ENCODE measurements around the gene FRMD3. TPM values are rescaled to one million over a fixed set of nuclear protein-coding genes. Genes with fewer than 3 reads are reported as not detected.

Gene FRMD3
- total RNA-seq, 1 experiment from 2014 or later = 0.55 TPM

- Histone ChIP-seq H2AFZ (ENCODE audit: low read length) (no peak overlapping the region), H3K23me2 (ENCODE audit: insufficient read length, low read depth, low read length, poor library complexity, severe bottlenecking) (no peaks in the 10 kb centered on the region), H3K79me1 (ENCODE audit: insufficient read depth, low read depth, low read length, poor library complexity, severe bottlenecking) (no peaks in the 10 kb centered on the region), H3K9me3 (ENCODE audit: control insufficient read depth, low read depth, low read length) (no peaks in the 10 kb centered on the region), H3K4me2 (ENCODE audit: insufficient read depth, insufficient read length, low read length) (no peak overlapping the region), H2BK20ac (ENCODE audit: low read depth, low read length, poor library complexity, severe bottlenecking) (no peak overlapping the region), H3K4me1 (ENCODE audit: insufficient read depth, low read length) (no peaks in the 10 kb centered on the region), H3K4ac (ENCODE audit: low read depth, low read length) (no peak overlapping the region), H3K79me2 (ENCODE audit: insufficient read depth, low read length) (no peaks in the 10 kb centered on the region), H3K18ac (ENCODE audit: insufficient read length, low read depth, low read length) (no peak overlapping the region), H4K91ac (ENCODE audit: insufficient read length, low read depth, low read length) (no peak overlapping the region), H3K27ac (ENCODE audit: insufficient read length, low read depth, low read length) (no peak overlapping the region), H4K8ac (replicated peaks; ENCODE audit: insufficient read length, low read depth, low read length) (no peak overlapping the region), H2BK12ac (ENCODE audit: insufficient read length, low read depth, low read length) (no peak overlapping the region), H4K5ac (ENCODE audit: insufficient read length, low read depth, low read length) (no peak overlapping the region), H2AK5ac (ENCODE audit: insufficient read length, low read length) (no peak overlapping the region), H3K9ac (ENCODE audit: extremely low read depth, insufficient read length, low read length) (no peak overlapping the region), H2BK15ac (ENCODE audit: low read depth, low read length) (no peak overlapping the region), H3K27me3 (ENCODE audit: insufficient read depth, low read length) (peaks cover 8% of the 10 kb centered on the region; the same call in 1 of the 2 replicates), H2BK5ac (ENCODE audit: insufficient read length, low read length) (no peak overlapping the region), H2BK120ac (ENCODE audit: low read depth, low read length, poor library complexity, severe bottlenecking) (no peak overlapping the region), H3K14ac (ENCODE audit: insufficient read depth, low read length) (no peak overlapping the region), H3K56ac (ENCODE audit: insufficient read length, low read depth, low read length) (no peak overlapping the region), H3T11ph (ENCODE audit: low read length) (no peak overlapping the region), H4K20me1 (ENCODE audit: control insufficient read depth, insufficient read depth, insufficient read length) (no peaks in the 10 kb centered on the region), H3K23ac (ENCODE audit: insufficient read length, low read depth, low read length) (no peak overlapping the region)
- peaks cover 34% of the 10 kb centered on the region for H3K27me3 Mint-ChIP-seq (ENCODE audit: low read depth)
- H3K4me3 Mint-ChIP-seq = no peak overlapping the region
- WGBS (ENCODE audit: extremely low coverage, insufficient read length, low lambda C conversion rate) = no CpG with 5 or more reads among the region's 5 CpGs
- TF ChIP-seq CTCF (conservative IDR thresholded peaks at IDR 0.05) = peak; percentile 75
- DNase-seq = peak; percentile 52
- peaks cover 4 to 9% of the 10 kb centered on the region in 2 experiments; a peak in 4 of 5 replicates for H3K9me3 Mint-ChIP-seq
- no peak overlapping the region for H3K27ac Mint-ChIP-seq
- H3K4me1 Mint-ChIP-seq = peaks cover under 1 to 3% of the 10 kb centered on the region in 2 experiments; a peak in 3 of 4 replicates
- 0 out of 7 replicates have a peak, but pooled peaks cover 0 to 2% (median 0%) of the 10 kb centered on the region in 3 experiments for H3K36me3 Mint-ChIP-seq (ENCODE audit: insufficient read depth in 1 of 3, low read depth in 3 of 3)
Observed at GRCh38 chr9:83544002-83544698, 5.9 kb upstream of the FRMD3 start.

All from H9 (cell line).